WTC11 (cell line): ENCODE results near the gene PIK3R6. TPM values are rescaled to one million over a fixed set of nuclear protein-coding genes. Genes with fewer than 3 reads are reported as not detected.

ENCODE experiments used
- ATAC-seq: fragments of 200-7000 bp; cut with Tn5 transposase; 2 replicates; pipeline ENCODE4 v1.10.0; 2021; ENCODE audit warnings: mild to moderate bottlenecking, moderate library complexity
- CTCF ChIA-PET: fragments of 300-600 bp; sonication (Branson Sonifier 250); formaldehyde crosslinking; loops from one replicate; lab custom pipeline; 2021; ENCODE audit warnings: antibody characterized with exemption; lab: Charles Lee
- POLR2A ChIA-PET: fragments of 350-600 bp; sonication (Branson Sonifier 250); formaldehyde crosslinking; loops from one replicate; lab custom pipeline; 2021; ENCODE audit warnings: antibody characterized with exemption; lab: Charles Lee
- DNase-seq: peaks from one replicate; pipeline ENCODE4 v3.0.0; 2021; ENCODE audit warnings: low spot score
- H3K27ac Mint-ChIP-seq: 2 replicates; pipeline ENCODE4 v1.8.0; 2021; ENCODE audit warnings: mixed read lengths
- H3K27me3 Mint-ChIP-seq: 2 replicates; pipeline ENCODE4 v1.8.0; 2021; ENCODE audit warnings: low read depth, mild to moderate bottlenecking, moderate library complexity, mixed read lengths
- H3K36me3 Mint-ChIP-seq: 2 replicates; pipeline ENCODE4 v1.8.0; 2021; ENCODE audit warnings: mixed read lengths
- H3K4me1 Mint-ChIP-seq: 2 replicates; pipeline ENCODE4 v1.8.0; 2022; ENCODE audit warnings: mixed read lengths
- H3K4me3 Mint-ChIP-seq: 2 replicates; pipeline ENCODE4 v1.8.0; 2021; ENCODE audit warnings: mild to moderate bottlenecking, moderate library complexity, mixed read lengths
- H3K9me3 Mint-ChIP-seq: 2 replicates; pipeline ENCODE4 v1.8.0; 2021; ENCODE audit warnings: mixed read lengths
- CREB1 ChIP-seq: sonication (generic); formaldehyde crosslinking; IDR thresholded peaks from 2 replicates; pipeline ENCODE4 v1.8.0; 2023; ENCODE audit warnings: mild to moderate bottlenecking, missing genetic modification reagents
- ETV6 ChIP-seq: sonication (generic); formaldehyde crosslinking; IDR thresholded peaks from 2 replicates; pipeline ENCODE4 v1.8.1; 2022; ENCODE audit warnings: mild to moderate bottlenecking, missing genetic modification reagents
- GABPB1 ChIP-seq: sonication (generic); formaldehyde crosslinking; IDR thresholded peaks from 2 replicates; pipeline ENCODE4 v1.8.1; 2023; ENCODE audit warnings: mild to moderate bottlenecking, missing genetic modification reagents
- GRHL2 ChIP-seq: fragments of 250-450 bp; sonication (Bioruptor Pico); IDR thresholded peaks from 2 replicates; pipeline ENCODE4 v1.8.0; 2022; ENCODE audit warnings: mild to moderate bottlenecking, moderate library complexity; ENCODE audit not compliant: insufficient replicate concordance, severe bottlenecking
- GTF2I ChIP-seq: fragments of 250-450 bp; sonication (Bioruptor Pico); conservative IDR thresholded peaks from 2 replicates; pipeline ENCODE4 v1.4.0; 2021; ENCODE audit warnings: mild to moderate bottlenecking
- HMGA2 ChIP-seq: fragments of 250-450 bp; sonication (Bioruptor Pico); IDR thresholded peaks from 2 replicates; pipeline ENCODE4 v1.4.0; 2021; ENCODE audit warnings: mild to moderate bottlenecking, moderate library complexity
- MXD4 ChIP-seq: fragments of 250-450 bp; sonication (Bioruptor Pico); IDR thresholded peaks from 2 replicates; pipeline ENCODE4 v1.8.0; 2021; ENCODE audit warnings: mild to moderate bottlenecking, moderate library complexity, borderline replicate concordance
- NFATC4 ChIP-seq: fragments of 250-450 bp; sonication (Bioruptor Pico); IDR thresholded peaks from 2 replicates; pipeline ENCODE4 v1.9.0; 2021; ENCODE audit warnings: mild to moderate bottlenecking
- NR2C2 ChIP-seq: sonication (generic); formaldehyde crosslinking; IDR thresholded peaks from 2 replicates; pipeline ENCODE4 v1.8.0; 2022; ENCODE audit warnings: mild to moderate bottlenecking, missing genetic modification reagents
- NR3C1 ChIP-seq: sonication (generic); formaldehyde crosslinking; conservative IDR thresholded peaks from 2 replicates; pipeline ENCODE4 v1.8.1; 2023; ENCODE audit warnings: low read depth, mild to moderate bottlenecking, missing genetic modification reagents
- OVOL2 ChIP-seq: fragments of 250-450 bp; sonication (Bioruptor Pico); IDR thresholded peaks from 2 replicates; pipeline ENCODE4 v1.9.0; 2021; ENCODE audit warnings: mild to moderate bottlenecking, borderline replicate concordance
- RORB ChIP-seq: fragments of 250-450 bp; sonication (Bioruptor Pico); IDR thresholded peaks from 2 replicates; pipeline ENCODE4 v1.9.0; 2021; ENCODE audit warnings: mild to moderate bottlenecking
- ZNF396 ChIP-seq: fragments of 250-450 bp; sonication (Bioruptor Pico); IDR thresholded peaks from 2 replicates; pipeline ENCODE4 v1.8.0; 2021; ENCODE audit warnings: mild to moderate bottlenecking, moderate library complexity, borderline replicate concordance
- ZNF671 ChIP-seq: fragments of 250-450 bp; sonication (Bioruptor Pico); IDR thresholded peaks from 2 replicates; pipeline ENCODE4 v1.8.0; 2021; ENCODE audit warnings: mild to moderate bottlenecking
- total RNA-seq: library from RNA; stranded (reverse); gene quantifications from 3 replicates; pipeline ENCODE4 v1.2.3, GENCODE V29; 2021
- TF ChIP-seq, protein P1 (sequence below): sonication (generic); formaldehyde crosslinking; IDR thresholded peaks from 2 replicates; pipeline ENCODE4 v1.8.0; 2022; ENCODE audit warnings: mild to moderate bottlenecking, missing genetic modification reagents
- TF ChIP-seq, protein P2 (sequence below): sonication (generic); formaldehyde crosslinking; IDR thresholded peaks from 2 replicates; pipeline ENCODE4 v1.8.1; 2023; ENCODE audit warnings: mild to moderate bottlenecking, missing genetic modification reagents
- TF ChIP-seq, protein P3 (sequence below): sonication (generic); formaldehyde crosslinking; IDR thresholded peaks from 2 replicates; pipeline ENCODE4 v1.8.0; 2022; ENCODE audit warnings: missing genetic modification reagents

The PIK3R6 gene
- total RNA-seq, 1 experiment from 2014 or later: 0.15 TPM

DNA sequence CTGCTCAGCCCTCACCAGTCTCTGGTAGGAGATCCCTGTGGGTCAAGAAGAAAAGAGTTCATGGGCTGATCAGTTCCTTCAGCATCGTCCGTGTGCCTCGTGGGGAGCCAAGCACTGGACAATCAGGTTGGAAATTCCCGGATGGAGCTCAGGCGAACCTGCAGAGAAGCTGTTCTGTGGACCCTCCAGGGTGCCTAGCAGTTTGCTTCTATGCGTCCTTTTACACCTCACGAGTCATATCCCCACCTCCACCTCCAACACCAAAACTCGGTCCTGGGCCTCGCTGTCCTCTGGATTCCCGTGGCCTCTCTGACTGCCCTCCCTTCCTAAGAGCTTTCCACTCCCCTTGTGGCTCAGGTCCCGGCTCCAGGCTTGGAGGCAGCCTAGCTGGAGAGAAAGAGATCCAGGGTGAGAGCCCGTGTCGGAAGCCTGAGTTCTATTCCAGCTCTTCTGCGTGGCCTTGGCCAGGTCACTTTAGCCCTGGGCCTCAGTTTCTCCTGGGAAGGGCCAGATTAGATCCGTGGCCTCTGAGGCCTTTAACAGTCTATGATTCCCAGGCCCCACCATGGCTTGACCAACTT is 26.2 kb upstream of the PIK3R6 start:
- H3K27ac Mint-ChIP-seq: no peak overlapping the region
- ChIA-PET POLR2A (no interaction called here), CTCF (interaction anchor here (0.6 to 3.8 kb wide), 15 partner anchors 16 to 661 kb away, joined by 4 to 107 read pairs (median 12); partner anchors contain the start of genes MFSD6L and PIK3R5)
- DNase-seq: no peak
- no peaks in the 10 kb centered on the region for H3K9me3 Mint-ChIP-seq
- peaks cover 12% of the 10 kb centered on the region for H3K4me1 Mint-ChIP-seq
- peaks cover 3% of the 10 kb centered on the region; the same call in 1 of the 2 replicates for H3K27me3 Mint-ChIP-seq
- TF ChIP-seq, protein P1, sequence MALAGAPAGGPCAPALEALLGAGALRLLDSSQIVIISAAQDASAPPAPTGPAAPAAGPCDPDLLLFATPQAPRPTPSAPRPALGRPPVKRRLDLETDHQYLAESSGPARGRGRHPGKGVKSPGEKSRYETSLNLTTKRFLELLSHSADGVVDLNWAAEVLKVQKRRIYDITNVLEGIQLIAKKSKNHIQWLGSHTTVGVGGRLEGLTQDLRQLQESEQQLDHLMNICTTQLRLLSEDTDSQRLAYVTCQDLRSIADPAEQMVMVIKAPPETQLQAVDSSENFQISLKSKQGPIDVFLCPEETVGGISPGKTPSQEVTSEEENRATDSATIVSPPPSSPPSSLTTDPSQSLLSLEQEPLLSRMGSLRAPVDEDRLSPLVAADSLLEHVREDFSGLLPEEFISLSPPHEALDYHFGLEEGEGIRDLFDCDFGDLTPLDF (CRISPR knock-in tag): no peak
- no peak for TF ChIP-seq OVOL2
- no peak for TF ChIP-seq HMGA2 (CRISPR knock-in tag)
- TF ChIP-seq GTF2I (CRISPR knock-in tag): no peak
- no peak for TF ChIP-seq ZNF671 (CRISPR knock-in tag)
- TF ChIP-seq, all 79 proteins: peak for 0
- Mint-ChIP-seq H3K36me3 (no peaks in the 10 kb centered on the region), H3K4me3 (peak overlapping the region; percentile 70)
- no peak for ATAC-seq

DNA sequence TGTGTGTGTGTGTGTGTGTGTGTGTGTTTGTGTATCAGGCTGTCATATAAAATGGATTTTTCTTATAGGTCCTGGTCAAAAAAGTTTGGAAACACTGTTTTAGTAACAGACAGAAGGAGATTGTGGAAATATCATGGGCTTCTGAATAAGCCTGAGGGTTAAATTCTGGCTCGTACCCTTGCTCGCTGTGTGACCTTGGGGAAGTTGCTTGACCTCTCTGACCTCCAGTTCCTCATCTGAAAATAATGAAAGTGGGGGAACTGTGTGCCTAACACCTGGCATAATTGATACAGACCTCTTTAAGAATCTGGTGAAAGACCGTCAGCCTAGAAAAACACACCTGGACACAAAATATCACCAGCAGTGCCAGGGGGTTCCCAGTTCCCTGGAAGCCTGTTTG is 25.6 kb upstream of the PIK3R6 start:
- Mint-ChIP-seq H3K4me1 (peaks cover 12% of the 10 kb centered on the region), H3K27me3 (peaks cover 3% of the 10 kb centered on the region; the same call in 1 of the 2 replicates), H3K9me3 (no peaks in the 10 kb centered on the region), H3K4me3 (no peak overlapping the region), H3K27ac (no peak overlapping the region), H3K36me3 (no peaks in the 10 kb centered on the region)
- DNase-seq: no peak
- ATAC-seq: no peak
- TF ChIP-seq GTF2I (CRISPR knock-in tag) (peak; percentile 17; the same call in 1 of the 2 replicates), GRHL2 (no peak), RORB (no peak), GABPB1 (CRISPR knock-in tag) (no peak)
- ChIA-PET POLR2A (no interaction called here), CTCF (interaction anchor here (0.6 to 5.7 kb wide), 8 partner anchors 60 to 661 kb away, joined by 4 to 107 read pairs (median 24); partner anchors contain the start of genes MFSD6L and PIK3R5)

DNA sequence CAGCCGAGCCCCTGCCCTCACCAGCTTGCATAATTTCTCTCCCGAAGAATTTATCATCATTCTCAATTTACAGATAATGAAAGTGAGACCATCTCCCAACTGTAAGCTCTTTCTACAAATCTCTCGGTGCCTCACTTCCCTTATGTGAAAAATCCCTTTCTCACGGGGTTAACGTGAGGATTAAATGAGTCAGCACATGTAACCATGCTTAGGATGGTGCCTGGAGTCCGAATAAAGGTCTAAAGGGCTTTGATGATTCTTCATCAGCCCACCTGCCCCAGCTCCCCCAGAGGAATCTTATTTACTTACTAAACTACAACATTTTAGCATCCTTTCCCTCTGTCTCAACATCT is 24.8 kb upstream of the PIK3R6 start:
- Mint-ChIP-seq H3K4me3 (no peak overlapping the region), H3K9me3 (no peaks in the 10 kb centered on the region), H3K36me3 (no peaks in the 10 kb centered on the region)
- ChIA-PET POLR2A (no interaction called here), CTCF (interaction anchor here (1.1 to 5.7 kb wide), 4 partner anchors 7 to 93 kb away, joined by 3 to 64 read pairs (median 32); partner anchors contain the start of gene MFSD6L)
- no peak for TF ChIP-seq MXD4 (CRISPR knock-in tag)
- TF ChIP-seq ETV6 (CRISPR knock-in tag): no peak
- no peak for TF ChIP-seq NR2C2 (CRISPR knock-in tag)
- no peak for TF ChIP-seq ZNF396 (CRISPR knock-in tag)
- no peak for TF ChIP-seq CREB1 (CRISPR knock-in tag)
- no peak for TF ChIP-seq NR3C1 (CRISPR knock-in tag)
- TF ChIP-seq NFATC4 (CRISPR knock-in tag): no peak
- TF ChIP-seq, protein P2, sequence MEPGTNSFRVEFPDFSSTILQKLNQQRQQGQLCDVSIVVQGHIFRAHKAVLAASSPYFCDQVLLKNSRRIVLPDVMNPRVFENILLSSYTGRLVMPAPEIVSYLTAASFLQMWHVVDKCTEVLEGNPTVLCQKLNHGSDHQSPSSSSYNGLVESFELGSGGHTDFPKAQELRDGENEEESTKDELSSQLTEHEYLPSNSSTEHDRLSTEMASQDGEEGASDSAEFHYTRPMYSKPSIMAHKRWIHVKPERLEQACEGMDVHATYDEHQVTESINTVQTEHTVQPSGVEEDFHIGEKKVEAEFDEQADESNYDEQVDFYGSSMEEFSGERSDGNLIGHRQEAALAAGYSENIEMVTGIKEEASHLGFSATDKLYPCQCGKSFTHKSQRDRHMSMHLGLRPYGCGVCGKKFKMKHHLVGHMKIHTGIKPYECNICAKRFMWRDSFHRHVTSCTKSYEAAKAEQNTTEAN (CRISPR knock-in tag): no peak
- TF ChIP-seq, protein P3, sequence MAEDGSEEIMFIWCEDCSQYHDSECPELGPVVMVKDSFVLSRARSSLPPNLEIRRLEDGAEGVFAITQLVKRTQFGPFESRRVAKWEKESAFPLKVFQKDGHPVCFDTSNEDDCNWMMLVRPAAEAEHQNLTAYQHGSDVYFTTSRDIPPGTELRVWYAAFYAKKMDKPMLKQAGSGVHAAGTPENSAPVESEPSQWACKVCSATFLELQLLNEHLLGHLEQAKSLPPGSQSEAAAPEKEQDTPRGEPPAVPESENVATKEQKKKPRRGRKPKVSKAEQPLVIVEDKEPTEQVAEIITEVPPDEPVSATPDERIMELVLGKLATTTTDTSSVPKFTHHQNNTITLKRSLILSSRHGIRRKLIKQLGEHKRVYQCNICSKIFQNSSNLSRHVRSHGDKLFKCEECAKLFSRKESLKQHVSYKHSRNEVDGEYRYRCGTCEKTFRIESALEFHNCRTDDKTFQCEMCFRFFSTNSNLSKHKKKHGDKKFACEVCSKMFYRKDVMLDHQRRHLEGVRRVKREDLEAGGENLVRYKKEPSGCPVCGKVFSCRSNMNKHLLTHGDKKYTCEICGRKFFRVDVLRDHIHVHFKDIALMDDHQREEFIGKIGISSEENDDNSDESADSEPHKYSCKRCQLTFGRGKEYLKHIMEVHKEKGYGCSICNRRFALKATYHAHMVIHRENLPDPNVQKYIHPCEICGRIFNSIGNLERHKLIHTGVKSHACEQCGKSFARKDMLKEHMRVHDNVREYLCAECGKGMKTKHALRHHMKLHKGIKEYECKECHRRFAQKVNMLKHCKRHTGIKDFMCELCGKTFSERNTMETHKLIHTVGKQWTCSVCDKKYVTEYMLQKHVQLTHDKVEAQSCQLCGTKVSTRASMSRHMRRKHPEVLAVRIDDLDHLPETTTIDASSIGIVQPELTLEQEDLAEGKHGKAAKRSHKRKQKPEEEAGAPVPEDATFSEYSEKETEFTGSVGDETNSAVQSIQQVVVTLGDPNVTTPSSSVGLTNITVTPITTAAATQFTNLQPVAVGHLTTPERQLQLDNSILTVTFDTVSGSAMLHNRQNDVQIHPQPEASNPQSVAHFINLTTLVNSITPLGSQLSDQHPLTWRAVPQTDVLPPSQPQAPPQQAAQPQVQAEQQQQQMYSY (CRISPR knock-in tag): no peak
- TF ChIP-seq, all 79 proteins: peak for 0
- DNase-seq: no peak
- H3K4me1 Mint-ChIP-seq: peaks cover 12% of the 10 kb centered on the region
- peaks cover 3% of the 10 kb centered on the region; the same call in 1 of the 2 replicates for H3K27me3 Mint-ChIP-seq
- no peak overlapping the region for H3K27ac Mint-ChIP-seq
- no peak for ATAC-seq
